ENCODE measurements around the gene HSD17B12.

Gene HSD17B12

GRCh38 chr11:43871051-43871450, 190.5 kb downstream of the HSD17B12 start:
- Histone ChIP-seq H3K27ac (ENCODE audit: low read length, poor library complexity, severe bottlenecking) (no peak overlapping the region), H3K4me3 (ENCODE audit: insufficient read depth in 1 of 2, low read depth in 1 of 2, low read length in 2 of 2) (no peak overlapping the region), H2AFZ (ENCODE audit: low read depth, low read length) (no peak overlapping the region), H3K27me3 (ENCODE audit: control insufficient read depth in 1 of 2, insufficient read depth in 1 of 2, low read length in 2 of 2) (peaks cover 21 to 41% of the 10 kb centered on the region in 2 experiments), H2AK5ac (ENCODE audit: low read length, severe bottlenecking) (no peak overlapping the region), H4K91ac (ENCODE audit: low read length) (no peak overlapping the region), H3K23ac (ENCODE audit: low read length in 2 of 2) (no peak overlapping the region), H3K14ac (ENCODE audit: low read length in 2 of 2) (no peak overlapping the region), H2BK120ac (ENCODE audit: low read depth, low read length) (no peak overlapping the region), H3K4ac (ENCODE audit: low read depth in 1 of 2, low read length in 2 of 2) (no peak overlapping the region), H2BK5ac (ENCODE audit: low read depth, low read length, poor library complexity, severe bottlenecking) (no peak overlapping the region), H3K4me2 (ENCODE audit: low read length, poor library complexity, severe bottlenecking) (no peak overlapping the region), H3K4me1 (ENCODE audit: control insufficient read depth, insufficient read depth, low read depth, low read length) (peaks cover 4% of the 10 kb centered on the region), H3K9ac (ENCODE audit: low read length) (no peak overlapping the region), H3K36me3 (ENCODE audit: control insufficient read depth in 1 of 2, insufficient read depth in 2 of 2, low read depth in 1 of 2, low read length in 2 of 2) (no peaks in the 10 kb centered on the region), H3K9me3 (ENCODE audit: control insufficient read depth, low read length) (peaks cover 6% of the 10 kb centered on the region), H4K8ac (ENCODE audit: low read length) (no peak overlapping the region), H2BK15ac (ENCODE audit: low read depth, poor library complexity, severe bottlenecking) (no peak overlapping the region), H2BK12ac (ENCODE audit: low read length in 2 of 2) (no peak overlapping the region), H3K79me1 (replicated peaks; ENCODE audit: low read length, poor library complexity, severe bottlenecking) (no peaks in the 10 kb centered on the region), H3K18ac (ENCODE audit: low read depth in 1 of 2, low read length in 2 of 2) (no peak overlapping the region)
- no peak for DNase-seq
- WGBS, result 74% methylated on average over 2 of the region's 2 CpGs

DNA sequence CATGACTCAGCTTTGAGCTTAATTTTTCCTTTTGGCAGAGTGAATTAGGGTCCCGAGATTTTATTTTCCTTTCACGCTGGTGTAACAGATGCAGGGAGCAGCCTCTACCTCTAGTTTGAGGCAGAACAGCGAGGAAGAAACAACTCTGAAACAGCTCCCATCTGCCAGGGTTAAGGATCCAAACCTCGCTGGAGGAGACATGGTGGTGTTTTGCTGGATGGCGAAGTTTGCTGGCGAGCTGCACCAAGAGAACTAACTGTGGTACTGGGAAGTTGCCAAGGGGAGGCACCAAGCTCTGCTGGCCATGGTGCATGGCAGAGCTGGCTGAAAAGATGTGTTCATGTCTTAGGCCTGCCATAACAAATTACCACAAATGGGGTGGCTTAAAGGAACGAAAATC, 192.5 kb downstream of the HSD17B12 start:
- Histone ChIP-seq H3K79me1 (replicated peaks; ENCODE audit: low read length, poor library complexity, severe bottlenecking) (no peaks in the 10 kb centered on the region), H3K18ac (ENCODE audit: low read depth in 1 of 2, low read length in 2 of 2) (no peak overlapping the region), H3K23ac (ENCODE audit: low read length in 2 of 2) (no peak overlapping the region), H3K4me3 (ENCODE audit: insufficient read depth in 1 of 2, low read depth in 1 of 2, low read length in 2 of 2) (no peak overlapping the region), H3K14ac (ENCODE audit: low read length in 2 of 2) (no peak overlapping the region), H2BK12ac (ENCODE audit: low read length in 2 of 2) (no peak overlapping the region), H4K8ac (ENCODE audit: low read length) (no peak overlapping the region), H3K27me3 (ENCODE audit: control insufficient read depth in 1 of 2, insufficient read depth in 1 of 2, low read length in 2 of 2) (peaks cover 24 to 57% of the 10 kb centered on the region in 2 experiments), H3K27ac (ENCODE audit: low read length, poor library complexity, severe bottlenecking) (no peak overlapping the region), H3K9me3 (ENCODE audit: control insufficient read depth, low read length) (peaks cover 2% of the 10 kb centered on the region), H2BK120ac (ENCODE audit: low read depth, low read length) (no peak overlapping the region), H2AFZ (ENCODE audit: low read depth, low read length) (no peak overlapping the region), H2BK15ac (ENCODE audit: low read depth, poor library complexity, severe bottlenecking) (no peak overlapping the region), H2BK5ac (ENCODE audit: low read depth, low read length, poor library complexity, severe bottlenecking) (no peak overlapping the region), H3K9ac (ENCODE audit: low read length) (no peak overlapping the region), H4K91ac (ENCODE audit: low read length) (no peak overlapping the region), H2AK5ac (ENCODE audit: low read length, severe bottlenecking) (no peak overlapping the region), H3K4me1 (ENCODE audit: control insufficient read depth, insufficient read depth, low read depth, low read length) (peaks cover 3% of the 10 kb centered on the region), H3K36me3 (ENCODE audit: control insufficient read depth in 1 of 2, insufficient read depth in 2 of 2, low read depth in 1 of 2, low read length in 2 of 2) (no peaks in the 10 kb centered on the region), H3K4me2 (ENCODE audit: low read length, poor library complexity, severe bottlenecking) (no peak overlapping the region), H3K4ac (ENCODE audit: low read depth in 1 of 2, low read length in 2 of 2) (no peak overlapping the region)
- WGBS, result 85% methylated on average over 7 of the region's 7 CpGs
- no peak for DNase-seq

DNA sequence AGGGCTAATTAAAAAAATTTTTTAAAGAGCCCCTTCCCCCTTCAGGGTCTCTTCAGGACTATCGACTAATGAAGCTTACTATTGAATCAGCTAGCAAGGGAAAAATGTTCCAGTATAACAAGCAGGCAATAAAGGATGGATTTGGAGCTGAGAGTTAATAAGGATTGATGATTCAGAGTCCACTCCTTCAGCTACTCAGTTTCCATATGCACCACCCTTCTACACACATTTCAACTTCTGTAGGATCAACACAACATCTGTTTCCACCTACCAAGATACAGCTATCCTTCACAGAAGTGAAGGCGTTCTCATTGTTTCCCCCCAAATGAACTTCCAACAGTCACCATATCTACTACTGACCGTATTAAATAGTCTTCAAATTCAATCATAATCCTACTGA, 193.5 kb downstream of the HSD17B12 start:
- H3K4me1 ChIP-seq (ENCODE audit: control insufficient read depth, insufficient read depth, low read depth, low read length), result peaks cover 3% of the 10 kb centered on the region
- no peaks in the 10 kb centered on the region for H3K79me1 ChIP-seq (replicated peaks; ENCODE audit: low read length, poor library complexity, severe bottlenecking)
- H2BK120ac ChIP-seq (ENCODE audit: low read depth, low read length), result no peak overlapping the region
- no peak overlapping the region for H4K91ac ChIP-seq (ENCODE audit: low read length)
- H3K27me3 ChIP-seq (ENCODE audit: control insufficient read depth in 1 of 2, insufficient read depth in 1 of 2, low read length in 2 of 2), result peaks cover 32 to 62% of the 10 kb centered on the region in 2 experiments
- H2AK5ac ChIP-seq (ENCODE audit: low read length, severe bottlenecking), result no peak overlapping the region
- no peak overlapping the region for H3K14ac ChIP-seq (ENCODE audit: low read length in 2 of 2)
- H2BK12ac ChIP-seq (ENCODE audit: low read length in 2 of 2), result no peak overlapping the region
- no peak overlapping the region for H3K9ac ChIP-seq (ENCODE audit: low read length)
- H3K4me3 ChIP-seq (ENCODE audit: insufficient read depth in 1 of 2, low read depth in 1 of 2, low read length in 2 of 2), result no peak overlapping the region
- H3K36me3 ChIP-seq (ENCODE audit: control insufficient read depth in 1 of 2, insufficient read depth in 2 of 2, low read depth in 1 of 2, low read length in 2 of 2), result no peaks in the 10 kb centered on the region
- no peak overlapping the region for H2BK5ac ChIP-seq (ENCODE audit: low read depth, low read length, poor library complexity, severe bottlenecking)
- no peak overlapping the region for H3K27ac ChIP-seq (ENCODE audit: low read length, poor library complexity, severe bottlenecking)
- H3K4ac ChIP-seq (ENCODE audit: low read depth in 1 of 2, low read length in 2 of 2), result no peak overlapping the region
- no peak overlapping the region for H2BK15ac ChIP-seq (ENCODE audit: low read depth, poor library complexity, severe bottlenecking)
- DNase-seq, result no peak
- WGBS, result 77% methylated on average over 1 of the region's 3 CpGs
- H4K8ac ChIP-seq (ENCODE audit: low read length), result no peak overlapping the region
- H3K23ac ChIP-seq (ENCODE audit: low read length in 2 of 2), result no peak overlapping the region
- no peak overlapping the region for H3K18ac ChIP-seq (ENCODE audit: low read depth in 1 of 2, low read length in 2 of 2)
- H3K9me3 ChIP-seq (ENCODE audit: control insufficient read depth, low read length), result peaks cover 2% of the 10 kb centered on the region
- no peak overlapping the region for H3K4me2 ChIP-seq (ENCODE audit: low read length, poor library complexity, severe bottlenecking)
- no peak overlapping the region for H2AFZ ChIP-seq (ENCODE audit: low read depth, low read length)

- H3K27ac ChIP-seq (ENCODE audit: low read length, poor library complexity, severe bottlenecking), result no peak overlapping the region
- 62% methylated on average over 1 of the region's 1 CpG for WGBS
- H4K8ac ChIP-seq (ENCODE audit: low read length), result no peak overlapping the region
- no peak overlapping the region for H3K4ac ChIP-seq (ENCODE audit: low read depth in 1 of 2, low read length in 2 of 2)
- no peak overlapping the region for H3K23ac ChIP-seq (ENCODE audit: low read length in 2 of 2)
- H2AK5ac ChIP-seq (ENCODE audit: low read length, severe bottlenecking), result no peak overlapping the region
- H3K36me3 ChIP-seq (ENCODE audit: control insufficient read depth in 1 of 2, insufficient read depth in 2 of 2, low read depth in 1 of 2, low read length in 2 of 2), result no peaks in the 10 kb centered on the region
- H3K27me3 ChIP-seq (ENCODE audit: control insufficient read depth in 1 of 2, insufficient read depth in 1 of 2, low read length in 2 of 2), result peaks cover 35 to 65% of the 10 kb centered on the region in 2 experiments
- H3K14ac ChIP-seq (ENCODE audit: low read length in 2 of 2), result no peak overlapping the region
- no peak overlapping the region for H3K18ac ChIP-seq (ENCODE audit: low read depth in 1 of 2, low read length in 2 of 2)
- no peak overlapping the region for H2BK5ac ChIP-seq (ENCODE audit: low read depth, low read length, poor library complexity, severe bottlenecking)
- H3K4me3 ChIP-seq (ENCODE audit: insufficient read depth in 1 of 2, low read depth in 1 of 2, low read length in 2 of 2), result no peak overlapping the region
- H3K79me1 ChIP-seq (replicated peaks; ENCODE audit: low read length, poor library complexity, severe bottlenecking), result no peaks in the 10 kb centered on the region
- no peak overlapping the region for H2BK15ac ChIP-seq (ENCODE audit: low read depth, poor library complexity, severe bottlenecking)
- no peaks in the 10 kb centered on the region for H3K4me1 ChIP-seq (ENCODE audit: control insufficient read depth, insufficient read depth, low read depth, low read length)
- no peak overlapping the region for H4K91ac ChIP-seq (ENCODE audit: low read length)
- H2AFZ ChIP-seq (ENCODE audit: low read depth, low read length), result no peak overlapping the region
- no peak overlapping the region for H2BK12ac ChIP-seq (ENCODE audit: low read length in 2 of 2)
- no peak overlapping the region for H3K4me2 ChIP-seq (ENCODE audit: low read length, poor library complexity, severe bottlenecking)
- no peak overlapping the region for H2BK120ac ChIP-seq (ENCODE audit: low read depth, low read length)
- peaks cover 2% of the 10 kb centered on the region for H3K9me3 ChIP-seq (ENCODE audit: control insufficient read depth, low read length)
- H3K9ac ChIP-seq (ENCODE audit: low read length), result no peak overlapping the region
- DNase-seq, result no peak
These were observed 194.2 kb downstream of the HSD17B12 start for GRCh38 chr11:43874738-43875137.

Data from mesenchymal stem cell (in vitro differentiated cells and primary cell).